ENCODE measurements around the gene VCAM1.

DNA sequence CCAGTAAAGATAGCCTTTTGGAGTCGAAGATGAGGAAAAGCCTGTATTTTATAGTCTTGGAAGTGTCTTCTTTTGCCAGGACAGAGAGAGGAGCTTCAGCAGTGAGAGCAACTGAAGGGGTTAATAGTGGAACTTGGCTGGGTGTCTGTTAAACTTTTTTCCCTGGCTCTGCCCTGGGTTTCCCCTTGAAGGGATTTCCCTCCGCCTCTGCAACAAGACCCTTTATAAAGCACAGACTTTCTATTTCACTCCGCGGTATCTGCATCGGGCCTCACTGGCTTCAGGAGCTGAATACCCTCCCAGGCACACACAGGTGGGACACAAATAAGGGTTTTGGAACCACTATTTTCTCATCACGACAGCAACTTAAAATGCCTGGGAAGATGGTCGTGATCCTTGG lies at the start of gene VCAM1:
- TF ChIP-seq TCF7L2 (IDR thresholded peaks at IDR 0.05; ENCODE audit: low read depth, low read length): no peak
- TF ChIP-seq, protein P1, sequence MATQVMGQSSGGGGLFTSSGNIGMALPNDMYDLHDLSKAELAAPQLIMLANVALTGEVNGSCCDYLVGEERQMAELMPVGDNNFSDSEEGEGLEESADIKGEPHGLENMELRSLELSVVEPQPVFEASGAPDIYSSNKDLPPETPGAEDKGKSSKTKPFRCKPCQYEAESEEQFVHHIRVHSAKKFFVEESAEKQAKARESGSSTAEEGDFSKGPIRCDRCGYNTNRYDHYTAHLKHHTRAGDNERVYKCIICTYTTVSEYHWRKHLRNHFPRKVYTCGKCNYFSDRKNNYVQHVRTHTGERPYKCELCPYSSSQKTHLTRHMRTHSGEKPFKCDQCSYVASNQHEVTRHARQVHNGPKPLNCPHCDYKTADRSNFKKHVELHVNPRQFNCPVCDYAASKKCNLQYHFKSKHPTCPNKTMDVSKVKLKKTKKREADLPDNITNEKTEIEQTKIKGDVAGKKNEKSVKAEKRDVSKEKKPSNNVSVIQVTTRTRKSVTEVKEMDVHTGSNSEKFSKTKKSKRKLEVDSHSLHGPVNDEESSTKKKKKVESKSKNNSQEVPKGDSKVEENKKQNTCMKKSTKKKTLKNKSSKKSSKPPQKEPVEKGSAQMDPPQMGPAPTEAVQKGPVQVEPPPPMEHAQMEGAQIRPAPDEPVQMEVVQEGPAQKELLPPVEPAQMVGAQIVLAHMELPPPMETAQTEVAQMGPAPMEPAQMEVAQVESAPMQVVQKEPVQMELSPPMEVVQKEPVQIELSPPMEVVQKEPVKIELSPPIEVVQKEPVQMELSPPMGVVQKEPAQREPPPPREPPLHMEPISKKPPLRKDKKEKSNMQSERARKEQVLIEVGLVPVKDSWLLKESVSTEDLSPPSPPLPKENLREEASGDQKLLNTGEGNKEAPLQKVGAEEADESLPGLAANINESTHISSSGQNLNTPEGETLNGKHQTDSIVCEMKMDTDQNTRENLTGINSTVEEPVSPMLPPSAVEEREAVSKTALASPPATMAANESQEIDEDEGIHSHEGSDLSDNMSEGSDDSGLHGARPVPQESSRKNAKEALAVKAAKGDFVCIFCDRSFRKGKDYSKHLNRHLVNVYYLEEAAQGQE (IDR thresholded peaks at IDR 0.05; ENCODE audit: insufficient read depth in 1 of 2, low read depth in 2 of 2, low read length in 1 of 2): no peak
- TF ChIP-seq, protein P2, sequence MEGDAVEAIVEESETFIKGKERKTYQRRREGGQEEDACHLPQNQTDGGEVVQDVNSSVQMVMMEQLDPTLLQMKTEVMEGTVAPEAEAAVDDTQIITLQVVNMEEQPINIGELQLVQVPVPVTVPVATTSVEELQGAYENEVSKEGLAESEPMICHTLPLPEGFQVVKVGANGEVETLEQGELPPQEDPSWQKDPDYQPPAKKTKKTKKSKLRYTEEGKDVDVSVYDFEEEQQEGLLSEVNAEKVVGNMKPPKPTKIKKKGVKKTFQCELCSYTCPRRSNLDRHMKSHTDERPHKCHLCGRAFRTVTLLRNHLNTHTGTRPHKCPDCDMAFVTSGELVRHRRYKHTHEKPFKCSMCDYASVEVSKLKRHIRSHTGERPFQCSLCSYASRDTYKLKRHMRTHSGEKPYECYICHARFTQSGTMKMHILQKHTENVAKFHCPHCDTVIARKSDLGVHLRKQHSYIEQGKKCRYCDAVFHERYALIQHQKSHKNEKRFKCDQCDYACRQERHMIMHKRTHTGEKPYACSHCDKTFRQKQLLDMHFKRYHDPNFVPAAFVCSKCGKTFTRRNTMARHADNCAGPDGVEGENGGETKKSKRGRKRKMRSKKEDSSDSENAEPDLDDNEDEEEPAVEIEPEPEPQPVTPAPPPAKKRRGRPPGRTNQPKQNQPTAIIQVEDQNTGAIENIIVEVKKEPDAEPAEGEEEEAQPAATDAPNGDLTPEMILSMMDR (IDR thresholded peaks at IDR 0.05): no peak
- no peak for TF ChIP-seq POLR2AphosphoS5 (IDR thresholded peaks at IDR 0.05; ENCODE audit: low read depth, low read length)

Data from Panc1 (cell line).